CD4-positive, CD25-positive, alpha-beta regulatory T cell (primary cell): ENCODE results near the gene EIF4E1B. TPM values are rescaled to one million over a fixed set of nuclear protein-coding genes. Genes with fewer than 3 reads are reported as not detected.

Experiments
- ATAC-seq, 2 donors: fragments of 150-1000 bp; cut with Tn5 transposase; one replicate each; pipeline ENCODE4 v1.10.0; 2021; ENCODE audit warnings: low read depth in 2 of 2, moderate number of reproducible peaks in 2 of 2, moderate library complexity in 1 of 2
- DNase-seq, 3 donors: peaks; one replicate each; pipeline versions ENCODE4 v3.0.0 to v3.0.0-alpha.2; 2012 to 2022; ENCODE audit warnings: mixed read lengths in 1 of 3
- H3K27ac ChIP-seq: one replicate; pipeline ENCODE4 v1.7.0; 2013; ENCODE audit warnings: mild to moderate bottlenecking, low read length; ENCODE audit not compliant: insufficient read depth, poor library complexity, severe bottlenecking
- H3K27me3 ChIP-seq: one replicate; pipeline ENCODE4 v1.7.0; 2013; ENCODE audit warnings: low read length; ENCODE audit not compliant: control insufficient read depth, insufficient read depth
- H3K36me3 ChIP-seq: one replicate; pipeline ENCODE4 v1.7.0; 2013; ENCODE audit warnings: mild to moderate bottlenecking, low read length, moderate library complexity; ENCODE audit not compliant: control insufficient read depth, insufficient read depth
- H3K4me1 ChIP-seq: 2 replicates; pipeline ENCODE4 v1.7.0; 2013; ENCODE audit warnings: mild to moderate bottlenecking, low read length; ENCODE audit not compliant: insufficient read depth, control insufficient read depth, poor library complexity, severe bottlenecking
- H3K4me3 ChIP-seq: one replicate; pipeline ENCODE4 v1.7.0; 2013; ENCODE audit warnings: low read depth, mild to moderate bottlenecking, low read length, moderate library complexity
- H3K9me3 ChIP-seq, 2 experiments: 1 replicate in 1 of 2; 2 replicates in 1 of 2; pipeline ENCODE4 v1.7.0; 2013; ENCODE audit warnings: low read length in 2 of 2, mild to moderate bottlenecking in 1 of 2, moderate library complexity in 1 of 2; ENCODE audit not compliant: control insufficient read depth in 2 of 2
- H3K27ac Mint-ChIP-seq, 3 donors: one replicate each; pipeline ENCODE4 v1.8.0; 2020 to 2022; ENCODE audit warnings: mild to moderate bottlenecking in 3 of 3, mixed read lengths in 3 of 3, moderate library complexity in 2 of 3
- H3K27me3 Mint-ChIP-seq: one replicate; pipeline ENCODE4 v1.8.0; 2022; ENCODE audit warnings: mild to moderate bottlenecking, mixed read lengths
- H3K36me3 Mint-ChIP-seq: one replicate; pipeline ENCODE4 v1.8.0; 2020; ENCODE audit warnings: mixed read lengths
- H3K4me1 Mint-ChIP-seq, 4 donors: one replicate each; pipeline ENCODE4 v1.8.0; 2020 to 2022; ENCODE audit warnings: mixed read lengths in 4 of 4, mild to moderate bottlenecking in 1 of 4
- H3K4me3 Mint-ChIP-seq, 4 donors: one replicate each; pipeline ENCODE4 v1.8.0; 2020 to 2022; ENCODE audit warnings: mild to moderate bottlenecking in 4 of 4, mixed read lengths in 4 of 4, moderate library complexity in 3 of 4
- H3K9me3 Mint-ChIP-seq, 7 donors: one replicate each; pipeline ENCODE4 v1.8.0; 2020 to 2022; ENCODE audit warnings: mixed read lengths in 7 of 7, mild to moderate bottlenecking in 3 of 7, moderate library complexity in 2 of 7
- polyA plus RNA-seq, 4 donors: library from polyadenylated mRNA; unstranded; fragments of 300-500 nt; fragmentation: Illumina TruSeq; gene quantifications; one replicate each; pipeline ENCODE4 v1.2.3, GENCODE V29; 2021
- total RNA-seq: library from RNA; stranded (reverse); gene quantifications from one replicate; pipeline ENCODE4 v1.2.3, GENCODE V29; 2022

The EIF4E1B gene
- total and polyA plus RNA-seq, 5 donors from 2014 or later, result not detected

GRCh38 chr5:176608937-176609723 lies 21.3 kb upstream of the EIF4E1B start:
- no peak for ATAC-seq
- H3K27me3 ChIP-seq, result peaks cover 7% of the 10 kb centered on the region
- Mint-ChIP-seq H3K4me3 (peak overlapping the region; percentile 87 to 91 (median 88)), H3K9me3 (peaks cover 0 to 3% (median 0%) of the 10 kb centered on the region in 7 donors), H3K4me1 (peaks cover 0 to 13% (median 10%) of the 10 kb centered on the region in 4 donors), H3K27ac (peak overlapping the region in 1 of 3 donors; percentile 96), H3K27me3 (peaks cover 26% of the 10 kb centered on the region), H3K36me3 (no peaks in the 10 kb centered on the region)
- no peaks in the 10 kb centered on the region for H3K36me3 ChIP-seq
- peaks cover 11% of the 10 kb centered on the region for H3K4me1 ChIP-seq
- H3K27ac ChIP-seq, result no peak overlapping the region
- H3K9me3 ChIP-seq, result no peaks in the 10 kb centered on the region
- DNase-seq, result no peak
- no peak overlapping the region for H3K4me3 ChIP-seq

- Mint-ChIP-seq H3K4me3 (peak within 1 kb of the TSS; percentile 87 to 91 (median 89)), H3K36me3 (no peaks in the 10 kb centered on the region), H3K27me3 (peaks cover 26% of the 10 kb centered on the region), H3K4me1 (peaks cover 0 to 13% (median 10%) of the 10 kb centered on the region in 4 donors), H3K9me3 (peaks cover 0 to 3% (median 0%) of the 10 kb centered on the region in 7 donors), H3K27ac (peak within 1 kb of the TSS in 2 of 3 donors; percentile 20 to 96)
- H3K36me3 ChIP-seq, result no peaks in the 10 kb centered on the region
- H3K27ac ChIP-seq, result no peak within 1 kb of the TSS
- H3K27me3 ChIP-seq, result peaks cover 7% of the 10 kb centered on the region
- no peaks in the 10 kb centered on the region for H3K9me3 ChIP-seq
- H3K4me1 ChIP-seq, result peaks cover 11% of the 10 kb centered on the region
- H3K4me3 ChIP-seq, result peak within 1 kb of the TSS; percentile 37
- DNase-seq (peak; percentile 38 to 41 (median 40)), ATAC-seq (peak; percentile 52 to 62)
Measured at GRCh38 chr5:176609724-176610434, 20.6 kb upstream of the EIF4E1B start, which contains the start of gene GPRIN1. GPRIN1 (minus strand) TSS chr5:176610156; CDS start chr5:176599834, 10,322 bp downstream.

GRCh38 chr5:176610435-176610773 lies 20.1 kb upstream of the EIF4E1B start:
- Histone ChIP-seq H3K9me3 (no peaks in the 10 kb centered on the region), H3K27me3 (peaks cover 7% of the 10 kb centered on the region), H3K4me3 (peak overlapping the region; percentile 37), H3K27ac (no peak overlapping the region), H3K4me1 (peaks cover 11% of the 10 kb centered on the region), H3K36me3 (no peaks in the 10 kb centered on the region)
- Mint-ChIP-seq H3K27ac (no peak overlapping the region), H3K4me3 (peak overlapping the region; percentile 78 to 88 (median 84)), H3K36me3 (no peaks in the 10 kb centered on the region), H3K27me3 (peaks cover 29% of the 10 kb centered on the region), H3K4me1 (peaks cover 0 to 13% (median 10%) of the 10 kb centered on the region in 4 donors), H3K9me3 (peaks cover 0 to 3% (median 0%) of the 10 kb centered on the region in 7 donors)
- DNase-seq, result no peak
- no peak for ATAC-seq

- DNase-seq, result peak; percentile 33 to 55 (median 51)
- ATAC-seq, result no peak
- Histone ChIP-seq H3K4me1 (peaks cover 11% of the 10 kb centered on the region), H3K27ac (no peak overlapping the region), H3K9me3 (no peaks in the 10 kb centered on the region), H3K27me3 (peaks cover 11% of the 10 kb centered on the region), H3K4me3 (no peak overlapping the region), H3K36me3 (no peaks in the 10 kb centered on the region)
- H3K9me3 Mint-ChIP-seq, result peaks cover 0 to 3% (median 0%) of the 10 kb centered on the region in 7 donors
- H3K27ac Mint-ChIP-seq, result no peak overlapping the region
- H3K27me3 Mint-ChIP-seq, result peaks cover 39% of the 10 kb centered on the region
- H3K4me3 Mint-ChIP-seq, result peak overlapping the region in 2 of 4 donors; percentile 0 to 66
- peaks cover 3% of the 10 kb centered on the region for H3K36me3 Mint-ChIP-seq
- peaks cover 0 to 13% (median 10%) of the 10 kb centered on the region in 4 donors for H3K4me1 Mint-ChIP-seq
Measured at GRCh38 chr5:176611435-176611834, 19.0 kb upstream of the EIF4E1B start.

GRCh38 chr5:176612008-176612407 lies 18.5 kb upstream of the EIF4E1B start:
- Mint-ChIP-seq H3K9me3 (peaks cover 0 to 3% (median 0%) of the 10 kb centered on the region in 7 donors), H3K4me3 (peak overlapping the region in 3 of 4 donors; percentile 3 to 66 (median 12)), H3K36me3 (peaks cover 3% of the 10 kb centered on the region), H3K27ac (peak overlapping the region in 1 of 3 donors; percentile 28), H3K4me1 (peaks cover 0 to 13% (median 10%) of the 10 kb centered on the region in 4 donors), H3K27me3 (peaks cover 40% of the 10 kb centered on the region)
- H3K27ac ChIP-seq, result no peak overlapping the region
- no peaks in the 10 kb centered on the region for H3K9me3 ChIP-seq
- ATAC-seq (no peak), DNase-seq (no peak)
- H3K27me3 ChIP-seq, result peaks cover 11% of the 10 kb centered on the region
- H3K4me3 ChIP-seq, result no peak overlapping the region
- H3K36me3 ChIP-seq, result no peaks in the 10 kb centered on the region
- peaks cover 11% of the 10 kb centered on the region for H3K4me1 ChIP-seq

GRCh38 chr5:176612855-176613254 lies 17.6 kb upstream of the EIF4E1B start:
- ATAC-seq (no peak), DNase-seq (no peak)
- H3K27ac Mint-ChIP-seq, result no peak overlapping the region
- peaks cover 3% of the 10 kb centered on the region for H3K36me3 Mint-ChIP-seq
- no peak overlapping the region for H3K4me3 Mint-ChIP-seq
- peaks cover 0 to 13% (median 10%) of the 10 kb centered on the region in 4 donors for H3K4me1 Mint-ChIP-seq
- peaks cover 0 to 3% (median 0%) of the 10 kb centered on the region in 7 donors for H3K9me3 Mint-ChIP-seq
- peaks cover 11% of the 10 kb centered on the region for H3K4me1 ChIP-seq
- no peak overlapping the region for H3K4me3 ChIP-seq
- peaks cover 44% of the 10 kb centered on the region for H3K27me3 Mint-ChIP-seq
- H3K27me3 ChIP-seq, result peaks cover 13% of the 10 kb centered on the region
- H3K27ac ChIP-seq, result no peak overlapping the region
- H3K9me3 ChIP-seq, result no peaks in the 10 kb centered on the region
- H3K36me3 ChIP-seq, result no peaks in the 10 kb centered on the region

- Mint-ChIP-seq H3K27me3 (peaks cover 50% of the 10 kb centered on the region), H3K36me3 (peaks cover 3% of the 10 kb centered on the region), H3K27ac (no peak overlapping the region), H3K4me1 (peaks cover 0 to 15% (median 3%) of the 10 kb centered on the region in 4 donors), H3K4me3 (no peak overlapping the region), H3K9me3 (peaks cover 0 to 2% (median 0%) of the 10 kb centered on the region in 7 donors)
- Histone ChIP-seq H3K9me3 (no peaks in the 10 kb centered on the region), H3K4me3 (no peak overlapping the region), H3K27me3 (peaks cover 19% of the 10 kb centered on the region), H3K4me1 (peaks cover 19% of the 10 kb centered on the region), H3K36me3 (no peaks in the 10 kb centered on the region), H3K27ac (no peak overlapping the region)
- ATAC-seq, result no peak
- DNase-seq, result no peak
Measured at GRCh38 chr5:176614805-176615478, 15.5 kb upstream of the EIF4E1B start.
